AG09309 (cell line): ENCODE results near the gene STKLD1.
"Not testable (repeated sequence)": the region's sequence is repeated elsewhere in the genome, so short reads cannot be mapped to it uniquely, and the experiment has no call there.

Experiments used
- DNase-seq: peaks from one replicate; pipeline ENCODE4 v3.0.0-alpha.2; 2010; ENCODE audit warnings: low read depth
- H3K4me3 ChIP-seq: 2 replicates; pipeline ENCODE4 v1.5.1; 2011; ENCODE audit warnings: mild to moderate bottlenecking, low read depth, low read length, moderate library complexity; ENCODE audit not compliant: control insufficient read depth
- TF ChIP-seq, protein P1 (sequence below): IDR thresholded peaks from 2 replicates; pipeline ENCODE4 v1.5.1; 2011; ENCODE audit warnings: mild to moderate bottlenecking, low read depth, low read length, inconsistent platforms; ENCODE audit not compliant: insufficient read depth, control insufficient read depth; ENCODE audit errors: missing control alignments

The STKLD1 gene

DNA sequence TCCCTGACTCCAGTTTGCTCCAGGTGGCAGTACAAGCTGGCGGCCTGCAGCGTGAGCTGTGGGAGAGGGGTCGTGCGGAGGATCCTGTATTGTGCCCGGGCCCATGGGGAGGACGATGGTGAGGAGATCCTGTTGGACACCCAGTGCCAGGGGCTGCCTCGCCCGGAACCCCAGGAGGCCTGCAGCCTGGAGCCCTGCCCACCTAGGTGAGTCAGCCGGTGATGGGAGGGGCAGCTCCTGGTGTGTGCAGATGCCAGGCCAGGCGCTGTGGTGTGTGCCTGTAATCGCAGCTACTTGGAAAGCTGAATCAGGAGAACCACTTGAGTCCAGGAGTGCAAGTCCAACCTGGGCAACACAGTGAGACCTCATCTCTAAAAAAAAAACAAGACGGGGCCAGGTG, 73.6 kb downstream of the STKLD1 start:
- no peak overlapping the region for H3K4me3 ChIP-seq
- TF ChIP-seq, protein P1, sequence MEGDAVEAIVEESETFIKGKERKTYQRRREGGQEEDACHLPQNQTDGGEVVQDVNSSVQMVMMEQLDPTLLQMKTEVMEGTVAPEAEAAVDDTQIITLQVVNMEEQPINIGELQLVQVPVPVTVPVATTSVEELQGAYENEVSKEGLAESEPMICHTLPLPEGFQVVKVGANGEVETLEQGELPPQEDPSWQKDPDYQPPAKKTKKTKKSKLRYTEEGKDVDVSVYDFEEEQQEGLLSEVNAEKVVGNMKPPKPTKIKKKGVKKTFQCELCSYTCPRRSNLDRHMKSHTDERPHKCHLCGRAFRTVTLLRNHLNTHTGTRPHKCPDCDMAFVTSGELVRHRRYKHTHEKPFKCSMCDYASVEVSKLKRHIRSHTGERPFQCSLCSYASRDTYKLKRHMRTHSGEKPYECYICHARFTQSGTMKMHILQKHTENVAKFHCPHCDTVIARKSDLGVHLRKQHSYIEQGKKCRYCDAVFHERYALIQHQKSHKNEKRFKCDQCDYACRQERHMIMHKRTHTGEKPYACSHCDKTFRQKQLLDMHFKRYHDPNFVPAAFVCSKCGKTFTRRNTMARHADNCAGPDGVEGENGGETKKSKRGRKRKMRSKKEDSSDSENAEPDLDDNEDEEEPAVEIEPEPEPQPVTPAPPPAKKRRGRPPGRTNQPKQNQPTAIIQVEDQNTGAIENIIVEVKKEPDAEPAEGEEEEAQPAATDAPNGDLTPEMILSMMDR: no peak
- no peak for DNase-seq

DNA sequence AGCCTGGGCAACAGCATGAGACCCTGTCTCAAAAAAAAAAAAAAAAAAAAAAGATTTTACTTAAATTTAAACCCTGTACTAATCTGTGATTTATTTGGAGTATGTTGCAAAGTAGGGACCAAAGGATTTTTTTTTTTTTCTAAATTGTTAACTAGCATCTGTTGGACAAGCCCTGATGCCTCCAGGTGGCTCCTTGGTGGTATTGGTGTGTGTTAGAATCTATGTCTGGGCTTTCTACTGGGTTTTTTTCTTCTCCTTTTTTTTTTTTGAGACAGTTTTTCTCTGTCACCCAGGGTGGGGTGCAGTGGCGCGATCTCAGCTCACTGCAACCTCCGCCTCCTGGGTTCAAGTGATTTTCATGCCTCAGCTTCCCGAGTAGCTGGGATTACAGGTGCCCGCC, 75.7 kb downstream of the STKLD1 start:
- not testable (repeated sequence) for H3K4me3 ChIP-seq, DNase-seq

DNA sequence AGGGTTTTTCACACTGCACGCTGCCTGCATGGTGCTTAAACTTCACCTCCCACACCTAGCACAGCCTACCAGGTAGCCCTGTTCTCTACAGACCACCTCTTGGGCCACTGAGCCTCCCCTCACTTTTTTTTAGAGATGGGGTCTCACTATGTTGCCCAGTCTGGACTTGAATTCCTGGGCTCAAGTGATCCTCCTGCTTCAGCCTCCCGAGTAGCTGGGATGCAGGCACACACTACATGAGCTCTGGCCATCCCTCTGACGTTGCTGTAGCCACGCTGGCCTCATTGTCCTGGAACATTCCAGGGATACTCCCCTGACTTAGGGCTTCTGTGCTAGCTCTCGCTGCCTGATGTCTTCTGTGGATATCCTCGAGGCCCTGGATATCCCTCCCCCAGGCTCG, 76.4 kb downstream of the STKLD1 start:
- TF ChIP-seq, protein P1: no peak
- no peak for DNase-seq
- H3K4me3 ChIP-seq: no peak overlapping the region

DNA sequence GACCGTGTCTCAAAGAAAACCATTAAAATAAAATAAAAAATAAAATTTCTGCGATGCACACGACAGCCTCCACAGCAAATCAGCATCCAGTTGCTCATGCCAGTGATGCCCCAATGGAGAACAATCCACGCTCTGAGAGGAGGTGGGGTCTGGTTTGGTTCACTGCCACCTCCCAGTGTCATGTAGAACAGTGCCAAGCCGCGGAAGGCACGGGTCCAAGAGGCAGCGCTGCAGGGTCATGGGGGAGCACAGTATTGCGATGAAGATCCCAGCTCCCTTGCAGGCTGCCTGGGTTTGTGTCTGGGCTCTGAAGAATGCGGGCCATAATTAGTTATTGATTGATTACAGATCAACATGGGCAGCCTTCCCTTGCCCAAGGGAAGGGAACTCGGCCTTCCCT, 77.5 kb downstream of the STKLD1 start:
- H3K4me3 ChIP-seq: no peak overlapping the region
- no peak for DNase-seq
- TF ChIP-seq, protein P1: no peak

DNA sequence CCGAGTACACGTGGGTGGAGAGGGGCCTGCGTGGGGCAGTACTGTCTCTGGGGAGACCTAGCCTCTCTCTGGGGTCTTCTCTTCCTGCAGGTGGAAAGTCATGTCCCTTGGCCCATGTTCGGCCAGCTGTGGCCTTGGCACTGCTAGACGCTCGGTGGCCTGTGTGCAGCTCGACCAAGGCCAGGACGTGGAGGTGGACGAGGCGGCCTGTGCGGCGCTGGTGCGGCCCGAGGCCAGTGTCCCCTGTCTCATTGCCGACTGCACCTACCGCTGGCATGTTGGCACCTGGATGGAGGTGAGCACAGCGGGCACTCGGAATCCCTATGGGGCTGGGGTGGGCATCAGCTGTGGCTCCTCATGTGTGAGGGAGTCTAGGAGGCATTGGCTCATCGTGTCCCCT, 78.2 kb downstream of the STKLD1 start:
- H3K4me3 ChIP-seq: no peak overlapping the region
- TF ChIP-seq, protein P1: no peak
- DNase-seq: no peak

DNA sequence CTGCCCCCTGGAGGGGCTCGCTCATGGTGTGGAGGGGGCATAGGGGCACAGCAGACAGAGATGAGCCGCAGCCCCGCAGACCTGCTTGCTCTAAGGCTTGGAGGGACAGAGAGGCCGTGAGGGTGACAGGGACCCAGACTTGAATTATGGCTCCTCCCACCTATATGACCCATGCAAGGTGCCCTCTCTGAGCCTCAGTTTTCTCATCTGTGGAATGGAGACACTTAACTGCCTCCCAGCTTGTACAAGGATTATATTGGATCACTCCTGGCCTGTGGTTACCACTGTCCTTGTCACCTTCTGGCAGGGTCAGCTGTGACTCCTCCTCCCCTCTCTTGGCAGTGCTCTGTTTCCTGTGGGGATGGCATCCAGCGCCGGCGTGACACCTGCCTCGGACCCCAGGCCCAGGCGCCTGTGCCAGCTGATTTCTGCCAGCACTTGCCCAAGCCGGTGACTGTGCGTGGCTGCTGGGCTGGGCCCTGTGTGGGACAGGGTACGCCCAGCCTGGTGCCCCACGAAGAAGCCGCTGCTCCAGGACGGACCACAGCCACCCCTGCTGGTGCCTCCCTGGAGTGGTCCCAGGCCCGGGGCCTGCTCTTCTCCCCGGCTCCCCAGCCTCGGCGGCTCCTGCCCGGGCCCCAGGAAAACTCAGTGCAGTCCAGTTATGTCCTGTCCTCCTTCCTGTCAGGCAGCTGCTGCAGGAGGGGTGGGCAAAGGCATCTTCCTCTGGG, 78.9 kb downstream of the STKLD1 start:
- DNase-seq: no peak
- H3K4me3 ChIP-seq: no peak overlapping the region
- TF ChIP-seq, protein P1: no peak
